GM12878 (cell line): ENCODE data around the gene EXOSC2. TPM values are rescaled to one million over a fixed set of nuclear protein-coding genes. Genes with fewer than 3 reads are reported as not detected.

Experiments
- ATAC-seq: fragments of 200-7000 bp; cut with Tn5 transposase; 3 replicates; pipeline ENCODE4 v1.9.1; 2020; ENCODE audit warnings: mild to moderate bottlenecking, moderate library complexity
- BruUV-seq: library from RNA; stranded (reverse); fragments of 400-500 nt; replicated peaks from 2 replicates; lab custom pipeline; 2021; lab: Mats Ljungman, UMichigan
- CTCF ChIA-PET: fragments of 300-600 bp; sonication (Branson Sonifier 250); formaldehyde crosslinking; extraction: SDS; loops from one replicate; lab custom pipeline; 2021; ENCODE audit warnings: inconsistent platforms; lab: Yijun Ruan, JAX
- POLR2A ChIA-PET: fragments of 350-600 bp; formaldehyde crosslinking; extraction: SDS; loops from one replicate; lab custom pipeline; 2021; ENCODE audit warnings: inconsistent platforms; lab: Charles Lee
- RAD21 ChIA-PET: fragments of 300-600 bp; sonication (Branson Sonifier 250); formaldehyde crosslinking; loops from one replicate; lab custom pipeline; 2023; ENCODE audit warnings: antibody characterized with exemption; ENCODE audit not compliant: unreplicated experiment; lab: Charles Lee
- SMC1A ChIA-PET: fragments of 300-600 bp; sonication (Branson Sonifier 250); formaldehyde crosslinking; loops from one replicate; lab custom pipeline; 2023; ENCODE audit not compliant: unreplicated experiment, uncharacterized antibody; lab: Charles Lee
- DNase-seq: peaks from one replicate; pipeline ENCODE4 v3.0.0-alpha.2; 2011; ENCODE audit warnings: low read depth, low spot score
- FAIRE-seq: peaks from 3 replicates; lab custom pipeline; 2011; peaks lifted over from hg19 to GRCh38; lab: Jason Lieb, UNC
- H2AFZ ChIP-seq: 2 replicates; pipeline ENCODE4 v1.6.0; 2011; ENCODE audit warnings: low read depth, low read length, control low read depth; ENCODE audit not compliant: control insufficient read depth
- H3K27ac ChIP-seq: 2 replicates; pipeline ENCODE4 v1.5.1; 2011; ENCODE audit warnings: control low read depth; ENCODE audit not compliant: control insufficient read depth, insufficient read depth
- H3K27me3 ChIP-seq, 2 experiments: replicated peaks in 1 of 2; 2 replicates each; pipeline versions ENCODE4 v1.6.0 to v1.6.1; 2011; ENCODE audit warnings: low read length in 1 of 2; ENCODE audit not compliant: control insufficient read depth in 2 of 2, insufficient read depth in 2 of 2
- H3K36me3 ChIP-seq, 2 experiments: 2 replicates each; pipeline ENCODE4 v1.5.1; 2011; ENCODE audit warnings: low read length in 1 of 2; ENCODE audit not compliant: control insufficient read depth in 2 of 2, insufficient read depth in 2 of 2
- H3K4me1 ChIP-seq: 2 replicates; pipeline ENCODE4 v1.6.1; 2011; ENCODE audit warnings: mild to moderate bottlenecking, low read length, moderate library complexity, mixed read lengths; ENCODE audit not compliant: control insufficient read depth, insufficient read depth
- H3K4me2 ChIP-seq: 2 replicates; pipeline ENCODE4 v1.6.0; 2011; ENCODE audit warnings: control low read depth; ENCODE audit not compliant: control insufficient read depth, insufficient read depth
- H3K4me3 ChIP-seq: fragments of 200-600 bp; sonication (generic); 2 replicates; pipeline ENCODE4 v1.5.1; 2016
- H3K79me2 ChIP-seq: 2 replicates; pipeline ENCODE4 v1.6.0; 2011; ENCODE audit warnings: low read length; ENCODE audit not compliant: control insufficient read depth, insufficient read depth
- H3K9ac ChIP-seq: 2 replicates; pipeline ENCODE4 v1.8.0; 2011; ENCODE audit warnings: low read length, control low read depth, mixed read lengths; ENCODE audit not compliant: control insufficient read depth, insufficient read depth
- H3K9me3 ChIP-seq: replicated peaks from 3 replicates; pipeline ENCODE4 v1.5.1; 2011; ENCODE audit warnings: mild to moderate bottlenecking, low read length; ENCODE audit not compliant: control insufficient read depth, insufficient read depth
- H4K20me1 ChIP-seq: 2 replicates; pipeline ENCODE4 v1.6.0; 2011; ENCODE audit not compliant: control insufficient read depth, insufficient read depth
- ATF2 ChIP-seq: IDR thresholded peaks from 2 replicates; pipeline ENCODE4 v1.6.1; 2012; ENCODE audit warnings: low read length, inconsistent platforms
- EZH2 ChIP-seq: IDR thresholded peaks from 2 replicates; pipeline ENCODE4 v1.6.1; 2012; ENCODE audit warnings: low read depth, mild to moderate bottlenecking, control low read depth, inconsistent platforms, low read length, borderline replicate concordance; ENCODE audit not compliant: control insufficient read depth
- MYB ChIP-seq: fragments of 150-350 bp; IDR thresholded peaks from 2 replicates; pipeline ENCODE4 v1.6.1; 2014; ENCODE audit warnings: mild to moderate bottlenecking, low read depth, low read length, borderline replicate concordance
- PRDM15 ChIP-seq: fragments of 450-650 bp; formaldehyde crosslinking; IDR thresholded peaks from 2 replicates; pipeline ENCODE4 v1.4.0; 2020; ENCODE audit warnings: mild to moderate bottlenecking, moderate library complexity
- WGBS: methylation state at CpG from one replicate; pipeline ENCODE4 v1.1.6; 2016; ENCODE audit warnings: low lambda C conversion rate; ENCODE audit not compliant: insufficient replicate concordance, insufficient coverage; ENCODE audit errors: missing lambda C conversion rate; 5-methylcytosine and 5-hydroxymethylcytosine counted together
- in situ Hi-C: fragments of 300-500 bp; cut with MboI; formaldehyde crosslinking; loops from 9 replicates; pipeline ENCODE4 v1.14.3; 2018; ENCODE audit warnings: mixed read lengths
- intact Hi-C: fragments of 100-400 bp; cut with micrococcal nuclease; formaldehyde crosslinking; loops from one replicate; pipeline ENCODE4 v1.14.2; 2022; ENCODE audit not compliant: unreplicated experiment
- polyA plus RNA-seq, 11 experiments: library from polyadenylated mRNA; depleted of rRNA in 4 of 11; unstranded in 6 of 11; stranded (reverse) in 5 of 11; fragments of >200 nt; fragmentation: Nextera tagmentation in 4 of 11; fragmentation: Illumina TruSeq in 1 of 11; extraction: Ambion mirVana in 4 of 11; extraction: Trizol in 1 of 11; gene quantifications; 1 replicate in 1 of 11; 2 replicates in 10 of 11; pipeline versions ENCODE4 v1.2.1 to v1.2.3, GENCODE V29; 2011 to 2016; ENCODE audit warnings: inconsistent platforms in 2 of 11, missing spikeins in 2 of 11, low read depth in 1 of 11
- total RNA-seq, 4 experiments: library from RNA; depleted of rRNA in 3 of 4; stranded (reverse); fragments of >200 nt in 3 of 4; fragmentation: Illumina TruSeq in 1 of 4; extraction: Trizol in 1 of 4; gene quantifications; 2 replicates each; pipeline versions ENCODE4 v1.2.1 to v1.2.3, GENCODE V29; 2013 to 2021

The EXOSC2 gene
- total and polyA plus RNA-seq, 10 of the 15 experiments (the other 5 are each of a cell fraction or from before 2014, with no cell fraction given) = 26.3 to 55.0 (median 48.0) TPM

GRCh38 chr9:130665431-130666392, 27.9 kb upstream of the EXOSC2 start:
- Histone ChIP-seq H3K79me2 (no peaks in the 10 kb centered on the region), H3K27ac (no peak overlapping the region), H3K4me2 (no peak overlapping the region), H4K20me1 (no peaks in the 10 kb centered on the region), H3K27me3 (peaks cover 14 to 26% of the 10 kb centered on the region in 2 experiments), H3K4me1 (no peaks in the 10 kb centered on the region), H3K4me3 (no peak overlapping the region), H2AFZ (no peak overlapping the region), H3K36me3 (no peaks in the 10 kb centered on the region), H3K9ac (no peak overlapping the region), H3K9me3 (no peaks in the 10 kb centered on the region)
- DNase-seq (no peak), FAIRE-seq (no peak), ATAC-seq (no peak)
- intact Hi-C loops = no loop called here
- ChIA-PET RAD21 (no interaction called here), CTCF (no interaction called here), SMC1A (no interaction called here), POLR2A (no interaction called here)
- BruUV-seq = no TSS peak
- TF ChIP-seq PRDM15 (CRISPR knock-in tag) (no peak), ATF2 (no peak), EZH2 (peak; percentile 98; the same call in 1 of the 2 replicates), MYB (no peak)
- in situ Hi-C loops = no loop called here
- WGBS = 30% methylated on average over 54 of the region's 61 CpGs
